GM19193 (cell line): ENCODE results near the gene FRMD4A.

ENCODE experiments used
- POLR2A ChIP-seq: IDR thresholded peaks from 4 replicates; pipeline ENCODE4 v1.6.1; 2011; ENCODE audit not compliant: insufficient read depth, insufficient read length; ENCODE audit errors: extremely low read depth

The FRMD4A gene

DNA sequence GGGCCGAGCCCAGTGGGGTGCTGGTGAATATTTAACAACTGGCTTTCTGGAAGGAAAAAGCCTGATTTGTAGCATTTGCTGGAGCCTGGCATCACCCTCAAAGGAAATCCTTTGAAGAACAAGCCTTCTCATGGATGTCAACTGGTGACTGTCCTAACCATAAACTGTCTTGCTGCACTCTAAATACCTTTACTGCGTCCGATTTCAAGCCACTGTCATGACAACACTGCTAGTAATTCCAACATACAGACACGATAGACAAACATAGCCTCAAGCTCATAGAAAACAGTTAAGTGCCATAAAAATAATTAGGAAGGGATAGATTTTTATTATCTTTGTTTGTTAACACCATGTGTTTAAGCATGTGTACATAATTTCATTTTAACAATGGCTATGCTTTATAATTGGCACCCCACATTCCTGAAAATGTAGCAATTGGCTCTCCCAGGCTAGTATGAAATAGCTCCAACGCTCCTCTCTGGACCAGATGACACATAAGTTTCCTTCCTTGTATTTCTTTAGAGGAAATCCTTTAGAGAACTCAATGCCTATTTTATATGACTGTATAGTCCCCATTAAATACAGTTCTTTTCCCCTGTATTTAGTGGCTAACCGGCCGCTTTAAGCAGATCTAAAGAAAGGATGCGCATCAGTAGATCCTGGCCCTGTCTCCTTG, 470.6 kb downstream of the FRMD4A start:
- no peak for TF ChIP-seq POLR2A

GRCh38 chr10:13858709-13859108, 472.0 kb downstream of the FRMD4A start:
- no peak for TF ChIP-seq POLR2A

DNA sequence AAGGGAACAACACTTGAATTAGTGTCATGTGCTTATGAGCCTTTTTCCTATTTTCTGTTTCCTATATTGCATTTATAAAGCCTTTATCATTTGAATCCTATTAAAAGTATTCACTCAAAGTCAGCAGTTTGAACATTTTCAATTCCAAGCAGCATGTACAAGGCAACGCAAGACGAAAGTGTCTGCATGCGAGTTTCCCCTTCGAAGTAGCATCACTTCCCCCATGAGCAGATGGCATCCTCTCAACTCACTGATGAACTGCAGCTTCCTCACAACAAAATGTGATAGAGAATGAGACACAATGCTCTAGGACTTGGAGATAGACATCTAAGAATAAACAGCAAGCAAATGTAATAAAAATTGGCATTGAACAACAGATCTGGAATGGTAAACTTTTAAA, 473.3 kb downstream of the FRMD4A start:
- no peak for TF ChIP-seq POLR2A

DNA sequence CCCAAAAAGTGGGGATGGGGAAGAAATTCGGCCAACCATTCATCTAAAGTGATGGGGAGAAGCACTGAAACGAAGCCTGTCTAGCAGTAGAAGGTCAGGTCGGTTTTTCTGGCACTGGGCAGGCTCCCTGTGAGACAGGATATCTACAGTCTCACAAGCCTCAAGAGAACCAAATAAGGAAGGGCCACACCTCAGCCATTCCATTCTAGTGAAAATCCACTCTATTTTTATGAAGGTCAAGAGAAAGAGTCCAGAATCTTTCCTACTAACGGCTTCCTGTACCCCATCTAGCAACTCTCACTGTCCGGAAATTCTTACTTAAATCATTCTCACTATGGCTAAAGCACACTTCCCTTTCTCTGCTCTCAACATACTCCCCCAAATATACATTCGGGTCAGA, 476.9 kb downstream of the FRMD4A start:
- TF ChIP-seq POLR2A: no peak

- TF ChIP-seq POLR2A: no peak
Observed at GRCh38 chr10:13852872-13853271, 477.9 kb downstream of the FRMD4A start.

- TF ChIP-seq POLR2A: no peak
Observed at GRCh38 chr10:13851906-13852305, 478.8 kb downstream of the FRMD4A start.

DNA sequence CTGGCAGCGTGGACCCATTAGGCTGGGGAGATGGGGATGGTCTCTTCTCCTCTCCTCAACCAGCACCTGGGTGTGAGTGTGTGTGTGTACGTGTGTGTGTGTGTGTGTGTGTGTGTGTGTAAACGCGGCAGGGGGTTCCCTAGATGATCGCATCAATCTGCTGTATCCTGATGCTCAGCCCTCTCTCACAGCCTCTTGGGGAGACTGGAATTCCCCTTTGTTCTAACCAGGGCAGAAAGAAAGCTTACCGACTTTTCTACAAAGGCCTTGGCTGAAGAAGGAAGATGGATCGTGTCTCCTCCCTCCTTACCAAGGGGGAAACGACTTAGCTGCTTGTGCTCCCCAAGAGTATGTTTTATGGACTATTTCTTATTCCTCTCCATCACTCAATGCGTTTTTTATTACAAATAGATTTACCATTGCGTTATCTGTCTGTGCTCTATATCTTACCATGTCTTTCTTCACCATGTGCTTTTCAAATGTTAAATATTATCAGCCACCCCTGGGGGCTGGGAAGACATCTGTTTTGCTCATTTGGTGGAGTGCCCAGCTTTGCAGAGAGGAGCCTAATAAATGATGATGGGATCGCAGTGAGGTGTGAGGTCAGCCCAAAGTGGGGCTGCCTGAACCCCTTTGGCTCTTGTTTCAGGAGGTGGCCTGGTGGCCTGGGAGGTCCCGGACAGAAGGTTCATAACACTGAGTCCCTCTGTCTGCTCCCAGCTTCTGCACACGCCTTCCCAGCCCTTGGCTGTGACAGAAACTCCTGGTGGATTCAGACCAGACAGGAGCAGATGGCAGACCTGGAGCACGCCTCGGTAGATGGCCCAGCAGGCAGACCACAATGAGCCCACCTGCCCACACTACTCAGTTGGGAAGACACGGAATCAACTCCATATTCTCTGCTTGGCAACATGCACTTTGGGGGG, 481.9 kb downstream of the FRMD4A start:
- TF ChIP-seq POLR2A: no peak

DNA sequence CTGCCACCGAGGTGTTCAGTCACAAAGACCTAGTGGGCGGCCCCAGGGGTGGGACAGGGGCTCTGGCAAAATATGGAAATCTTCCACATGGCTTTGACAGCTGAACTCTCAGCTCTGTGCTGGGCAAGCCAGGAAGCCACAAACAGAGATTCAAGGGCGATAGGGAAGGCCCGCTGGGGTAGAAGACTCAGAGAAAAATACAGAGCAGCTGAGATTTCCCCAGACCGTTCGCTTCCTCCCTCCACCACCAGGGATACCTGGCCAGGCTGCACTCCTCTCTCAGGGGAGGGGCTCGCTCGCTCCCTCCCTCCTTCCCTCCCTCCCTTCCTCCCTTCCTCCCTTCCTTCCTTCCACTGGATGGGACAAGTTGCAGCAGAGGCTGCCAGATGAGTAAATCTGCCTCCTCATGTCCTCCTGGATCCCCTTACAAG, 483.5 kb downstream of the FRMD4A start:
- no peak for TF ChIP-seq POLR2A

GRCh38 chr10:13845897-13846296, 484.8 kb downstream of the FRMD4A start:
- no peak for TF ChIP-seq POLR2A

GRCh38 chr10:13844651-13845050, 486.1 kb downstream of the FRMD4A start:
- no peak for TF ChIP-seq POLR2A

- TF ChIP-seq POLR2A: no peak
Observed at GRCh38 chr10:13842117-13842516, 488.6 kb downstream of the FRMD4A start.

DNA sequence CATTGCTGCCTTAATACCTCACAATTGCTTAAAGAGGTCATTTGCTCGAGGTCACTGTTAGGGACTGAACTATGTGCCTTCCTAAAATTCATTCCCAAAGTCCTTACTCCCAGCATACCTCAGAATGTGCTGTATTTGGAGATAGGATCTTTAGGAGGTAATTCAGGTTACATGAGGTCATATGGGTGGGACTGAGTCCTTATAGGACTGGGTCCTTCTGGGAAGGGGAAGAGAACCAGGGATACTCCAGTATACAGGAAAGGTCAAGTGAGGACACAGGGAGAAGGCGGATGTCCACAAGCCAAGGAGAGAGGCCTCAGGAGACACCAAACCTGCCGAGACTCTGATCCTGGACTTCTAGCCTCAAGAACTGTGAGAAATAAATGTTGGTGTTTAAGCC, 490.7 kb downstream of the FRMD4A start:
- no peak for TF ChIP-seq POLR2A

- no peak for TF ChIP-seq POLR2A
Observed at GRCh38 chr10:13839430-13839990, 491.2 kb downstream of the FRMD4A start.

DNA sequence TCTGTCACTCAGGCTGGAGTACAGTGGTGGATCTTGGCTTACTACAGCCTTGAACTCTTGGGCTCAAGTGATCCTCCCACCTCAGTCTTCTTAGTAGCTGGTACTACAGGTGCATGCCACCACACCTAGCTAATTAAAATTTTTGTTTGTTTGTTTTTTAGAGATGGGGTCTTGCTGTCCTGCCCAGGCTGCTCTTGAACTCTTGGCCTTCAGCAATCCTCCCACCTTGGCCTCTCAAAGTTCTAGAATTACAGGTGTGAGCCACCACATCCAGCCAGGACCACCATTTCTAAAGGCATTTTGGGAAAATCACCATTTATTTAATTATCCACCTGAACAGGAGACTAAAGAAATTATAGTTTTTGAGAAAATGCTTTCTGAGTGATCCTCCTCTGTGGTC, 491.7 kb downstream of the FRMD4A start:
- no peak for TF ChIP-seq POLR2A

GRCh38 chr10:13837966-13838365, 492.8 kb downstream of the FRMD4A start:
- no peak for TF ChIP-seq POLR2A
